ENCODE data around the gene ODF2. TPM values are rescaled to one million over a fixed set of nuclear protein-coding genes. Genes with fewer than 3 reads are reported as not detected.

Gene ODF2
- total RNA-seq, 1 experiment from 2014 or later: 31.9 TPM

DNA sequence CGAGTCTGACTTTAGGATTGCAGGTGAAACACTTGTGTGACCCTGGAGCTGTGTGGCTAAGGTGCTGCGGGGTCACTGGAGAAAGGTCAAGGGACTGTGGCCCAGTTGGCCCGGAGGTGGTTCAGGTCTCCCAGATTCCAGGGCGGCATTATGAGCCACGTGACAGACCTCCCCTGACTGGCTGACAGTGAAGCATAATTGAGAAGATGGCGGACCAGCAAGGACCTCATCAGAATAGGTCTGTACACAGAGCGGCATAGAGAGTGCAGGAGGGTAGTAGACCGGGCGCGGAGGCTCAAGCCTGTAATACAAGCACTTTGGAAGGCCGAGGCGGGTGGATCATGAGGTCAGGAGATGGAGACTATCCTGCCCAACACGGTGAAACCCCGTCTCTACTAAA lies 815 bp upstream of the ODF2 start:
- Mint-ChIP-seq H3K4me3 (peak overlapping the region; percentile 85), H3K9me3 (no peaks in the 10 kb centered on the region), H3K4me1 (peaks cover 14% of the 10 kb centered on the region), H3K27ac (no peak overlapping the region), H3K36me3 (peaks cover 9% of the 10 kb centered on the region), H3K27me3 (ENCODE audit: low read depth) (peaks cover 82% of the 10 kb centered on the region)
- TF ChIP-seq, protein P1, sequence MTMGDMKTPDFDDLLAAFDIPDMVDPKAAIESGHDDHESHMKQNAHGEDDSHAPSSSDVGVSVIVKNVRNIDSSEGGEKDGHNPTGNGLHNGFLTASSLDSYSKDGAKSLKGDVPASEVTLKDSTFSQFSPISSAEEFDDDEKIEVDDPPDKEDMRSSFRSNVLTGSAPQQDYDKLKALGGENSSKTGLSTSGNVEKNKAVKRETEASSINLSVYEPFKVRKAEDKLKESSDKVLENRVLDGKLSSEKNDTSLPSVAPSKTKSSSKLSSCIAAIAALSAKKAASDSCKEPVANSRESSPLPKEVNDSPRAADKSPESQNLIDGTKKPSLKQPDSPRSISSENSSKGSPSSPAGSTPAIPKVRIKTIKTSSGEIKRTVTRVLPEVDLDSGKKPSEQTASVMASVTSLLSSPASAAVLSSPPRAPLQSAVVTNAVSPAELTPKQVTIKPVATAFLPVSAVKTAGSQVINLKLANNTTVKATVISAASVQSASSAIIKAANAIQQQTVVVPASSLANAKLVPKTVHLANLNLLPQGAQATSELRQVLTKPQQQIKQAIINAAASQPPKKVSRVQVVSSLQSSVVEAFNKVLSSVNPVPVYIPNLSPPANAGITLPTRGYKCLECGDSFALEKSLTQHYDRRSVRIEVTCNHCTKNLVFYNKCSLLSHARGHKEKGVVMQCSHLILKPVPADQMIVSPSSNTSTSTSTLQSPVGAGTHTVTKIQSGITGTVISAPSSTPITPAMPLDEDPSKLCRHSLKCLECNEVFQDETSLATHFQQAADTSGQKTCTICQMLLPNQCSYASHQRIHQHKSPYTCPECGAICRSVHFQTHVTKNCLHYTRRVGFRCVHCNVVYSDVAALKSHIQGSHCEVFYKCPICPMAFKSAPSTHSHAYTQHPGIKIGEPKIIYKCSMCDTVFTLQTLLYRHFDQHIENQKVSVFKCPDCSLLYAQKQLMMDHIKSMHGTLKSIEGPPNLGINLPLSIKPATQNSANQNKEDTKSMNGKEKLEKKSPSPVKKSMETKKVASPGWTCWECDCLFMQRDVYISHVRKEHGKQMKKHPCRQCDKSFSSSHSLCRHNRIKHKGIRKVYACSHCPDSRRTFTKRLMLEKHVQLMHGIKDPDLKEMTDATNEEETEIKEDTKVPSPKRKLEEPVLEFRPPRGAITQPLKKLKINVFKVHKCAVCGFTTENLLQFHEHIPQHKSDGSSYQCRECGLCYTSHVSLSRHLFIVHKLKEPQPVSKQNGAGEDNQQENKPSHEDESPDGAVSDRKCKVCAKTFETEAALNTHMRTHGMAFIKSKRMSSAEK (CRISPR knock-in tag; IDR thresholded peaks at IDR 0.05; ENCODE audit: borderline replicate concordance): no peak
- TF ChIP-seq, protein P2, sequence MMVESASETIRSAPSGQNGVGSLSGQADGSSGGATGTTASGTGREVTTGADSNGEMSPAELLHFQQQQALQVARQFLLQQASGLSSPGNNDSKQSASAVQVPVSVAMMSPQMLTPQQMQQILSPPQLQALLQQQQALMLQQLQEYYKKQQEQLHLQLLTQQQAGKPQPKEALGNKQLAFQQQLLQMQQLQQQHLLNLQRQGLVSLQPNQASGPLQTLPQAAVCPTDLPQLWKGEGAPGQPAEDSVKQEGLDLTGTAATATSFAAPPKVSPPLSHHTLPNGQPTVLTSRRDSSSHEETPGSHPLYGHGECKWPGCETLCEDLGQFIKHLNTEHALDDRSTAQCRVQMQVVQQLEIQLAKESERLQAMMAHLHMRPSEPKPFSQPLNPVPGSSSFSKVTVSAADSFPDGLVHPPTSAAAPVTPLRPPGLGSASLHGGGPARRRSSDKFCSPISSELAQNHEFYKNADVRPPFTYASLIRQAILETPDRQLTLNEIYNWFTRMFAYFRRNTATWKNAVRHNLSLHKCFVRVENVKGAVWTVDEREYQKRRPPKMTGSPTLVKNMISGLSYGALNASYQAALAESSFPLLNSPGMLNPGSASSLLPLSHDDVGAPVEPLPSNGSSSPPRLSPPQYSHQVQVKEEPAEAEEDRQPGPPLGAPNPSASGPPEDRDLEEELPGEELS (CRISPR knock-in tag; IDR thresholded peaks at IDR 0.05): no peak
- no peak for TF ChIP-seq EMX1 (CRISPR knock-in tag; IDR thresholded peaks at IDR 0.05)
- no peak for TF ChIP-seq NR1H2 (CRISPR knock-in tag; IDR thresholded peaks at IDR 0.05)
- TF ChIP-seq SMAD4 (CRISPR knock-in tag; IDR thresholded peaks at IDR 0.05): no peak
- no peak for TF ChIP-seq TEAD4 (CRISPR knock-in tag; IDR thresholded peaks at IDR 0.05)
- TF ChIP-seq, protein P3, sequence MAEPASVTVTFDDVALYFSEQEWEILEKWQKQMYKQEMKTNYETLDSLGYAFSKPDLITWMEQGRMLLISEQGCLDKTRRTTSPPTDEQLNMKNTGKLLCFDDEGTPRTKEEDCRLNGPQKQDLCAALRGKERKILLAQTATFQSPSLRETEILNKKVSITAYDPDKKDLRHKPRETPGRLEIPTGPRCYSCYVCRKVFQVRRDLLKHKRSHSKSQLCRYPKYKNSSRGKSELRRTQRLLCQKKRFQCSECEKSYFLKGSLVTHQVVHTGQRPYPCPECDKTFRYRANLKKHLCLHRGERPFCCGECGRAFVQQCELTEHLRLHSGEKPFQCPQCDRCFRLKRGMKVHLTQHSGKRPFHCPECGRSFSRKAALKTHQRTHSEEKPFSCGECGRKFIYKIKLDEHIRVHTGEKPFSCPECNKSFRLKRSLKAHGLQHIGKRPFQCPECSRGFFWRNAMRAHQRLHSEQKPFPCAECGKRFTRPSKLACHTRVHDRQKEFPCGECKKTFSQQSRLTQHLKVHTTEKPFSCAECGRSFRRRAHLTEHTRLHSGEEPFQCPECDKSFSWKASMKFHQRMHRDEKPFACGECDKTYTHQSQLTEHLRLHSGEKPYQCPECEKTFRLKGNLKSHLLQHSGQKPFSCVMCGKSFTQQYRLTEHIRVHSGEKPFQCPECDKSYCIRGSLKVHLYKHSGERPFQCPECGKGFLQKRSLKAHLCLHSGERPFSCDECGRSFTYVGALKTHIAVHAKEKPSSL (CRISPR knock-in tag; conservative IDR thresholded peaks at IDR 0.05): no peak
- TF ChIP-seq, protein P4, sequence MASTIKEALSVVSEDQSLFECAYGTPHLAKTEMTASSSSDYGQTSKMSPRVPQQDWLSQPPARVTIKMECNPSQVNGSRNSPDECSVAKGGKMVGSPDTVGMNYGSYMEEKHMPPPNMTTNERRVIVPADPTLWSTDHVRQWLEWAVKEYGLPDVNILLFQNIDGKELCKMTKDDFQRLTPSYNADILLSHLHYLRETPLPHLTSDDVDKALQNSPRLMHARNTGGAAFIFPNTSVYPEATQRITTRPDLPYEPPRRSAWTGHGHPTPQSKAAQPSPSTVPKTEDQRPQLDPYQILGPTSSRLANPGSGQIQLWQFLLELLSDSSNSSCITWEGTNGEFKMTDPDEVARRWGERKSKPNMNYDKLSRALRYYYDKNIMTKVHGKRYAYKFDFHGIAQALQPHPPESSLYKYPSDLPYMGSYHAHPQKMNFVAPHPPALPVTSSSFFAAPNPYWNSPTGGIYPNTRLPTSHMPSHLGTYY (CRISPR knock-in tag; IDR thresholded peaks at IDR 0.05): no peak
- TF ChIP-seq JUN (CRISPR knock-in tag; IDR thresholded peaks at IDR 0.05): no peak
- ChIA-PET POLR2A (no interaction called here), CTCF (interaction anchor here (0.7 to 4.6 kb wide), 5 partner anchors 16 to 332 kb away, joined by 3 to 26 read pairs (median 3); partner anchors contain the start of genes CERCAM and TBC1D13)
- ATAC-seq (no peak), DNase-seq (ENCODE audit: low spot score) (no peak)

DNA sequence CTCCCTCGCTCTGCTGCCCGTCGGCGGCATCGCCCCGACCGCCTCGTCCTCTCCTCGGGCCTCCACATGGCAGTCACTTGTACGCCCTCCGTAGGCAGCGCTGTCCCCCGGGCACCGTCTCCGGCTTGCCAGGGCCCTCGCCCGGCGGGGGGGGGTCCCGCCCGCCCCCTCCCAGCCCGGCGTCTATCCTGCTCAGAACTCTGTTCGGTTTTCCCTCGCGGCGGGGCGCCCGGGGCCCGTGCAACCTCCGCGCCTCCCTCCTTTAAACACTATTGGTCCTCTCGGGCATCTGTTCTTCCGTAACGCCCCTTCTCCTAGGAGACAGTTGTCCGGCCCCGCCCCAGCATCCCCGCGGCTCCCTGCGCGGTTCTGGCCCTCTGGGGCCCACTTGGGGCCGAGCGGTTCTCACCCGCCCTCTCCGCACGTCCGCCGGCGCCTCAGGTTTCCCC lies 831 bp downstream of the ODF2 start:
- Mint-ChIP-seq H3K27me3 (ENCODE audit: low read depth) (peaks cover 82% of the 10 kb centered on the region), H3K4me1 (peaks cover 14% of the 10 kb centered on the region)

More for the DNA sequence above, 831 bp downstream of the ODF2 start:
- TF ChIP-seq NFYB (CRISPR knock-in tag; conservative IDR thresholded peaks at IDR 0.05; ENCODE audit: low read depth) (peak; percentile 49; the same call in 1 of the 2 replicates), SP1 (CRISPR knock-in tag; conservative IDR thresholded peaks at IDR 0.05) (0 out of 2 replicates have a peak, but pooled peaks have one; percentile 0)
- TF ChIP-seq, protein P5, sequence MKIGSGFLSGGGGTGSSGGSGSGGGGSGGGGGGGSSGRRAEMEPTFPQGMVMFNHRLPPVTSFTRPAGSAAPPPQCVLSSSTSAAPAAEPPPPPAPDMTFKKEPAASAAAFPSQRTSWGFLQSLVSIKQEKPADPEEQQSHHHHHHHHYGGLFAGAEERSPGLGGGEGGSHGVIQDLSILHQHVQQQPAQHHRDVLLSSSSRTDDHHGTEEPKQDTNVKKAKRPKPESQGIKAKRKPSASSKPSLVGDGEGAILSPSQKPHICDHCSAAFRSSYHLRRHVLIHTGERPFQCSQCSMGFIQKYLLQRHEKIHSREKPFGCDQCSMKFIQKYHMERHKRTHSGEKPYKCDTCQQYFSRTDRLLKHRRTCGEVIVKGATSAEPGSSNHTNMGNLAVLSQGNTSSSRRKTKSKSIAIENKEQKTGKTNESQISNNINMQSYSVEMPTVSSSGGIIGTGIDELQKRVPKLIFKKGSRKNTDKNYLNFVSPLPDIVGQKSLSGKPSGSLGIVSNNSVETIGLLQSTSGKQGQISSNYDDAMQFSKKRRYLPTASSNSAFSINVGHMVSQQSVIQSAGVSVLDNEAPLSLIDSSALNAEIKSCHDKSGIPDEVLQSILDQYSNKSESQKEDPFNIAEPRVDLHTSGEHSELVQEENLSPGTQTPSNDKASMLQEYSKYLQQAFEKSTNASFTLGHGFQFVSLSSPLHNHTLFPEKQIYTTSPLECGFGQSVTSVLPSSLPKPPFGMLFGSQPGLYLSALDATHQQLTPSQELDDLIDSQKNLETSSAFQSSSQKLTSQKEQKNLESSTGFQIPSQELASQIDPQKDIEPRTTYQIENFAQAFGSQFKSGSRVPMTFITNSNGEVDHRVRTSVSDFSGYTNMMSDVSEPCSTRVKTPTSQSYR (CRISPR knock-in tag; IDR thresholded peaks at IDR 0.05): no peak
- Mint-ChIP-seq H3K9me3 (no peaks in the 10 kb centered on the region), H3K27ac (no peak overlapping the region; the same call in 1 of the 2 replicates), H3K36me3 (peaks cover 24% of the 10 kb centered on the region), H3K4me3 (peak overlapping the region; percentile 85)
- DNase-seq (ENCODE audit: low spot score) (peak; percentile 68), ATAC-seq (peak; percentile 50)
- ChIA-PET POLR2A (interaction anchor here (0.6 kb wide), 1 partner anchor 73 kb away, joined by 3 read pairs; no protein-coding TSS in a partner anchor), CTCF (interaction anchor here (0.9 kb wide), 1 partner anchor 18 kb away, joined by 6 read pairs; no protein-coding TSS in a partner anchor)

Measured in WTC11 (cell line).